Measurements from ENCODE around the gene FOLR1. TPM values are rescaled to one million over a fixed set of nuclear protein-coding genes. Genes with fewer than 3 reads are reported as not detected.

FOLR1 gene
- total and polyA plus RNA-seq, 2 of the 4 experiments (the other 2 are of a cell fraction): 0.24 TPM; not detected in 1

- ChIA-PET POLR2A (ENCODE audit: unreplicated experiment) (no interaction called here), CTCF (no interaction called here)
- TF ChIP-seq RFX5 (IDR thresholded peaks at IDR 0.05; ENCODE audit: low read depth, low read length): no peak
- Histone ChIP-seq H3K36me3 (ENCODE audit: control insufficient read depth, insufficient read depth, low read length) (peaks cover 59% of the 10 kb centered on the region), H3K18ac (ENCODE audit: low read depth, low read length) (no peak overlapping the region), H3K4me2 (ENCODE audit: low read depth, low read length) (no peak overlapping the region), H4K20me1 (ENCODE audit: insufficient read depth, low read length) (peaks cover 54% of the 10 kb centered on the region), H3K27me3 (ENCODE audit: control insufficient read depth, insufficient read depth, low read length) (peaks cover 18% of the 10 kb centered on the region), H3K27ac (ENCODE audit: insufficient read depth, low read length) (no peak overlapping the region), H2BK5ac (ENCODE audit: low read depth, low read length, poor library complexity, severe bottlenecking) (no peak overlapping the region), H2BK15ac (ENCODE audit: low read depth, low read length) (no peak overlapping the region), H2AK5ac (ENCODE audit: low read depth, low read length) (no peak overlapping the region), H2BK120ac (ENCODE audit: low read depth, low read length) (no peak overlapping the region), H2BK20ac (ENCODE audit: low read depth, low read length) (no peak overlapping the region), H4K8ac (ENCODE audit: low read depth in 2 of 2, low read length in 2 of 2) (no peak overlapping the region), H2AFZ (replicated peaks; ENCODE audit: low read length, poor library complexity) (no peak overlapping the region), H4K91ac (ENCODE audit: insufficient read depth, low read depth, low read length) (no peak overlapping the region), H2AK9ac (replicated peaks; ENCODE audit: low read depth, low read length, poor library complexity) (no peak overlapping the region), H3K4me3 (ENCODE audit: insufficient read depth, low read depth, low read length) (no peak overlapping the region), H3K56ac (ENCODE audit: extremely low read depth, insufficient read depth, low read length) (no peak overlapping the region), H4K5ac (ENCODE audit: low read depth, low read length) (no peak overlapping the region), H3K4ac (ENCODE audit: low read depth, low read length) (no peak overlapping the region), H3K23ac (ENCODE audit: low read depth, low read length) (no peak overlapping the region), H3K14ac (replicated peaks; ENCODE audit: low read depth, low read length) (no peak overlapping the region), H3K9ac (ENCODE audit: low read depth, low read length) (no peak overlapping the region), H3K4me1 (ENCODE audit: control insufficient read depth, insufficient read depth, low read length) (peaks cover 2% of the 10 kb centered on the region; the same call in 1 of the 2 replicates), H3K9me1 (ENCODE audit: insufficient read depth, low read length) (no peaks in the 10 kb centered on the region), H3K79me1 (ENCODE audit: low read depth in 1 of 2, low read length in 2 of 2) (peaks cover 6 to 21% of the 10 kb centered on the region in 2 experiments), H3K9me3 (ENCODE audit: control insufficient read depth, insufficient read depth, low read length) (no peaks in the 10 kb centered on the region)
- dilution Hi-C loops (cut with HindIII; ENCODE audit: low sequenced_read_pairs, unreplicated experiment): no loop called here
- in situ Hi-C loops (cut with MboI; ENCODE audit: low sequenced_read_pairs): loop anchor here (5.0 kb wide), 1 partner anchor 209 kb away; no protein-coding TSS in a partner anchor
- DNase-seq (no peak), ATAC-seq (ENCODE audit: low read depth) (no peak)
- intact Hi-C loops (cut with micrococcal nuclease): no loop called here
- no CpG with 5 or more reads among the region's 2 CpGs for WGBS, 2 experiments (ENCODE audit: extremely low coverage in 2 of 2, insufficient read length in 1 of 2)
- no TSS peak for BruUV-seq (replicated peaks)
Observed at GRCh38 chr11:72236774-72237111, 44.8 kb downstream of the FOLR1 start.

Data from IMR-90 (cell line).